GM19193 (cell line): ENCODE results near the gene PPARGC1A.

Experiments used
- POLR2A ChIP-seq: IDR thresholded peaks from 4 replicates; pipeline ENCODE4 v1.6.1; 2011; ENCODE audit not compliant: insufficient read depth, insufficient read length; ENCODE audit errors: extremely low read depth

PPARGC1A gene

GRCh38 chr4:23876418-23877089, 13.3 kb downstream of the PPARGC1A start:
- TF ChIP-seq POLR2A, result no peak

- no peak for TF ChIP-seq POLR2A
Measured at GRCh38 chr4:23875317-23875716, 14.5 kb downstream of the PPARGC1A start.

DNA sequence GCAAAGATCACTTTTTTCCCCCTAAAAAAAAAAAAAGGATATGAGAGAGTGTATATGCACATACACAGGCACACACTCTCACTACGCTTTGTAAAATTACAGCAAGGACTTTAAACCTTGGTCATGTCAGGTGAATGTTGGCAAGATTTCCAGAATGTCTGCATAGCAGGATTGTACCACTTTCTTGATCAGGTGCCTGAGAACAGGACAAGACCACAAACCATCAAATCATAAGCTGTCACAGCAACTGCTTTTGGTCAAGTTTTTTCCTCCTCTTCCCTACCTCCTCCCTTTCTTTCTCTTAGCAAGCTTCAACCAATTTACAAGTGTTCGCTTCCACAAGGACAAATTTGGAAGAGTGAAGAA, 15.3 kb downstream of the PPARGC1A start:
- TF ChIP-seq POLR2A, result no peak

- TF ChIP-seq POLR2A, result no peak
Measured at GRCh38 chr4:23873717-23874535, 15.9 kb downstream of the PPARGC1A start.

DNA sequence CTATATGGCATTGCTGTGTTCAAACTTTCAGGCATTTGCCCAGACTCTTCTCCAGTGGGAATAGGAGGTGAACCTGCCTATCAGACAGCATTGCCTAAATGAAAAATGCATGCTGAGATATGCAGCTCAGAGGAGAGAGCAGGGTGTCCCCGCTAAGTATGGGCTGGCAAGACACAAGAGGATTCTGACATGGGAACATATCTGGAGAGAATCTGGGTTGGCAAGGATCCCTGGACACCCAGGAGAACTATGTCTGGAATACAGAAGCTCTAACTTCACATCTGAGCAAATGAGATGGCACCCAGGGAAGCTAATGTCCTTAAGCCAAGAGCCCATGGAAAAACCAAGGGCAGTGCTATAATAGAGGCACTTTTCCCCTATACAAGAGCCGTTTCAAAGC, 18.4 kb downstream of the PPARGC1A start:
- TF ChIP-seq POLR2A, result no peak

DNA sequence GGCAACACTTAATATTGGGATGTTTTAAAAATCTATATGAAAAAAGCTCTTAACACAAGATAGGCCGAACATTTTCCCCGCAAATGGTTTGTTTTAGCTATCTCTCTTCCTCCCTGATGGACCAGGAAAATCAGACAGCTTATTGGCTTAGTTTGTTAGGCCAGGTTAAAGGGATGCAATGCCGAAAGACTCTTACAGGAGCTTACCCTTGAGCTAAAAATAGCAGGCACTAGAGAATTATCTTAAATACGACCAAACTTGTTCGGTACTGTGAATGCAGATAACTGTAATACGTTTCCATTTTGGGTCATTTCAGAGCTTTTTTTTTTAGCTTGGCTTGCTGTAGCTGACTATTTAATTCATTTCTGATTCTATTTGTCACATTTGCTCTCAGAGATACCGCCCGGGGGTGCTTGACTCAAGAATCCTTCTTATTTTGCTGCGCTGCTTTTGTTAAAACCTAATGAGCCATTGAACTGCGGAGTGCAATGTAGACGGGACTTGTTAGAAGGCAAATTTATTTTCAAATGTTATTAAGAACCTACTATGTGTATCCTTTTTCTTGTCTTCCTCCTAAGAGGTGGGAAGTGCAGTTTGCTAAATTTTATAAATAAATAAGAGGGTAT, 23.3 kb downstream of the PPARGC1A start:
- no peak for TF ChIP-seq POLR2A

DNA sequence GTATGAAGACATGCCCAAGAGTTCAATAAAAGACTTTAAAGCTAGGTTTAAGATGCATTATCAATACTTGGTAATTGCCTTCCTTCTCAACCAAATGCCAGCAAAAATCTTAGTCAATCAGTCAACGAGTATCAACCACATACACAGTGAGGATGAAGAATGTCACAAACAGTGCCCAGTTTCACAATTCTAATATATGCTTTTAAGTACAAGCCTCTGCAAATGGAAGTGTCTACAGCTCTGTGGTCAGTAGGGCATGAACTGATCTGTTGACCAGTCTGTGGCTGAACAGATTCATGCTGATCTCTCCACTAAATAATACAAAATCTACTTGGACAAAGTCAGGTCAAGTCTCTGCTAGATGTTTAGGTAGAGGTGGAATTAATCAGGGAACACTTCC, 27.9 kb downstream of the PPARGC1A start:
- TF ChIP-seq POLR2A, result no peak

DNA sequence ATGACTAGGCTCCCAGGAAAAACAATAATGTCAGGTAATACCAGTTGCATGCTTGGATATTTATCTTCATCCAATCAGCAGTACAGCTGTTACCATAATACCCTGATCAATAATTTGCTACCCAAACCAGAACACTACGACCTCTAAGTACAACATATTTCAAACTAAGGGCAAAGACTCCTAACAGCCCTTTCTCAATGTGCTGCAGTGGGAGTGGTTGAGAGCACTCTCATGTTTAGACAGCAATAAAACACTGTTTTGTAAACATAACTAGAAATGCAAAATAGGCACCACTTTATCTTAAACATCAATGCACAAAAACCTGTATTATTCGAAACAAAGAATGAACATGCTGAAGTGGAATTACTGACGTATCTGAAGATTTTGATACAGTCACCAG, 28.9 kb downstream of the PPARGC1A start:
- TF ChIP-seq POLR2A, result no peak

- TF ChIP-seq POLR2A, result no peak
Measured at GRCh38 chr4:23857367-23857959, 32.4 kb downstream of the PPARGC1A start.

DNA sequence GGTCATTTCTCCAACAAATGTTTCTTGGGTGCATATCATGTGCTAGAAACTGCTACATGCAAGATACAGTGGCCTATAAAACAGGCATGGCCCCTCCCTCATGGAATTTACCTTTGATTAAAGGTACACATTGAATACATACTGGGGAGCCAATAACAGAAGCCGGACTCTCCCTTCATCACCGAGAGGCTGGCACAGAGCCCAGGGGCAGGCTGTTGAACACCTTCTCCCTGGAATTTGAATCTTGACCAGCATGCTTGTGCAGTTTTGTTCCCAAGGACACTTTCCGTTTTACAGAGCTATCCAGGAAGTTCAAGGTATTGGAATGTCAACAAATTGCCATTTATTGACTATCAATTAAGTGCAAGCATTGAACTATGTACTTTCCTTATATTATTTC, 33.2 kb downstream of the PPARGC1A start:
- no peak for TF ChIP-seq POLR2A

DNA sequence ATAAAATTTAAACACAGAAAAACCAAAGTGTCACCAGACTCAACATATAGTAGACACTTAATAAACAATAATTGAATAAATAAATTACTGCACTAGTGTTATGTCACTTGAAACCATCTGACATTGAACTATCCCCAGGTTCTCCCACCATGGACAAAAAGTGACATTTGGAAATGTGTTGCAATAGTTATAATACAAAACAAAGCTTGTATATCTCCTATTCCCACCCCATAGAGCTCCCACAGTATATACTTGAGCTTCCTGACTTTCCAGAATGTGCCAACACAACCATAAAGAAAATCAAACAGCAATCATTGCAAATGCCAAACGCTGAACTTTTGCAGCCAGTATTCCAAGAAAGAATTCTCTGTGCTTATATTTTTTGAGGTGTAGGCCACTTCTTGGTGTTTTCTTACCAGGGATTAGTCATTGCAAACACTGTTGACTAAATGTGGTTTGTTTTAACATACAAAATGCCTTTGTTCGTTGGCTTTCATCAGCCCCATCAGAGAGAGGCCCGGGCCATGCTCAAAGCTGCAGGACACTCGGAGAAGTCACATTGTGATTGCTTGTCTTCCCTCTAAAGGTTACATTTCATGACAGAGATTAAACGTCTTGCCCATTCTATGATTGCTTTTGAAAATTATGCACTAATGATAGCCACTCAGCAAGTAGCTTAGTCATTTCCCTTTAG, 33.8 kb downstream of the PPARGC1A start:
- TF ChIP-seq POLR2A, result no peak

- TF ChIP-seq POLR2A, result no peak
Measured at GRCh38 chr4:23853986-23854660, 35.7 kb downstream of the PPARGC1A start.

DNA sequence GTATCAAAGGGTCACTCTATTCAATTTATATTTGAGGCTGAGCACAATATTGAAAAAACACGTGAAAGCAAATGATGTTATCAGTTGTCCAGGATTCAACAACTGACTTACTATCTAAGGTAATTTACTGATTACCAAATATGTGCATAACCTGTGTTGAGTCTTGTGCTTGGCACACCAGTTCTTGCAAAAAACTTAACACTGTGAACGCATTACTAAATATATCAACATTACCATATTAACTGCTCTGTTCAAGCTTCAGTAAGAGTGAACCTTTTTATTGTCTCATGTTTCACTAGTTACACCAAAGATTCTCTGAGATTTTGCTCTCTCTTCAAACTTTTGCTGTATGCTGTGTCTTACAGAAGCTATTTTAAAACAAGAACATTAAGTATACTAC, 38.4 kb downstream of the PPARGC1A start:
- no peak for TF ChIP-seq POLR2A

DNA sequence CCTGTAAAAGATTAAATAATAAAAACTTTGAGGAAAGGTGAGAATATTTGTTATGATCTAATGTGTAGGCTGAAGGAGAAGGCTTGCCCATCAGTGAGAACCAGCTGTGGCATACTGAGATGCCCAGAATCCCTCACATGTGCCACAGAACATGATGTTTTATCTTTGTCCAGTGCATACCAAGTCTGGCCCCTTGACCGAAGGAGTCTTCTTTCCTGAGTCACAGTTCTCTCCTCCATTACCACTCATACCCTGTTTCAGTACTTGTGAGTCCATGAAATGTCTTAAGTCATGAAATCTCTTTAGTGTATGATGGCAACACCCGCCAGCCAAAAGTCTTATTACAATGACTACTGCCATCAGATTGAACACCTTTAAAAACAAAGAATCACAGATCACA, 42.7 kb downstream of the PPARGC1A start:
- TF ChIP-seq POLR2A, result no peak
